ENCODE results near the gene AKAP9.
A peak's percentile ranks its signal among the peaks of the same experiment; 100 is the strongest.
"Not testable (repeated sequence)": the region's sequence is repeated elsewhere in the genome, so short reads cannot be mapped to it uniquely, and the experiment has no call there.

Gene AKAP9

GRCh38 chr7:91940572-91941341 lies at the start of gene AKAP9:
TSS of gene AKAP9 (plus strand) at chr7:91940862. CDS start at chr7:91941100, 238 bp downstream.
- peak; percentile 36 for DNase-seq

DNA sequence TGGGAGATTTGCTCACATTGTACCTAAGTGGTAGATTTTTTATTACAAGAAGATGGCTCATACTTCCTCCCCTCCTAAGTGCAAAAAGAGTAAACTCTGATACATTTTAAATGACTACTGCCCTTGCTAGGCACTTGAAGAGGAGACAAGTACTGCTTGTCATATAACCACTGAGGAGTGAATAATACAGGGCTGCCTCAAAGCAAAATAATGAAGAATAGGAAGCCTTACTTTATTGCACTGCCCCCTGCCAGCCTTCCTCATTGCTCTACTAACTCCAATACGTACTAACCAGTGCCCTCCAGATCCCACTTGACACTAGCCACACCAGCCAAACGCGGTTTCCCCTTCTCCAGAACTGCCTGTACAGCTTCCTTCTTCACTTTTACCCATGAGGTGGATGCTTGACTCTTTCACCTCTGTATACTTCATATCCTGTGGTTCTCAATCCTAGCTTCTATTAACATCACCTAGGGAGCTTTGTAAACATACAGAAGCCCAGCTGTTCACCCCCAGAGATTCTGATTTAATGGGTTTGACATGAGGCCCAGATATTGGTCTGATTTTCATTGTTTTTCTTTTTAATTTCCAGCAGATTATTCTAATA lies 48.5 kb upstream of the AKAP9 start:
- no peak for DNase-seq

DNA sequence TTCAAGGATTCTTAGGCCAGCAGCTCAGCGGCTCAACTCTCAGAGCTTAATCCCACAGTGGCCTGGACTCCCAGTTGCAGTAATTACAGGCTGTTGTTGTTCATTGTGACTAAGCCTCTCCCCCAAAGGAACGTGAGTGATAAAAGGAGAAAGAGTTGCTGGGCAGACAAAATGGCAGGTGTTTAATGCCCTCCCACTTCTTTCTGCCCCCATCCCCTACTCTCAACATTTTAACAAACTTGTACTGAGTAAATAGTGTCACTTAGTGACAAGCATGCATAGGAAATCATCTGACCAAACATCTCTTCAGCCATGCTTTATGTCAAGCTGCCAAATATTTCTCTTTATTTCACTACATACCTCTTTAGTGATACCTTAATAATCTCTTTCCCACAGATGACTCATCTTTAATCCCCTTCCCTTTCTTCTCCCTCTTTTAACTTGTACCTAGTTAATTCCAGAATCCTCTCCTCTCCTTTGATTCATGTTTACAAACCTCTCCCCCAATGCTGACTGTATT lies 47.8 kb upstream of the AKAP9 start:
- DNase-seq: no peak

DNA sequence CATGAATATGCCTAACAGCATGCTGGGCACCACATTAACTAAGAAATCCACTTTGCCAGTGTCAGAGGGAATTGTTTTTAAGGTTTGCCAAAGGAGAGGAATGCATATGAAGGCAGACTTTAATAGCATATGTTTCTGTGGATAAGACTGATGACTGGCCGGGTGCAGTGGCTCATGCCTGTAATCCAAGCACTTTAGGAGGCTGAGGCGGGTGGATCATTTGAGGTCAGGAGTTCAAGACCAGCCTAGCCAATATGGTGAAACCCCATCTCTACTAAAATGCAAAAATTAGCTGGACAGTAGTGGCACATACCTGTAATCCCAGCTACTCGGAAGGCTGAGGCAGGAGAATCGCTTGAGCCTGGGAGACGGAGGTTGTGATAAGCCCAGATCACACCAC lies 47.0 kb upstream of the AKAP9 start:
- DNase-seq: not testable (repeated sequence)

GRCh38 chr7:91894781-91895480 lies 45.7 kb upstream of the AKAP9 start:
- DNase-seq: no peak

GRCh38 chr7:91898240-91898992 lies 42.2 kb upstream of the AKAP9 start:
- no peak for DNase-seq

- DNase-seq: no peak
Measured at GRCh38 chr7:91899563-91899962, 41.1 kb upstream of the AKAP9 start.

DNA sequence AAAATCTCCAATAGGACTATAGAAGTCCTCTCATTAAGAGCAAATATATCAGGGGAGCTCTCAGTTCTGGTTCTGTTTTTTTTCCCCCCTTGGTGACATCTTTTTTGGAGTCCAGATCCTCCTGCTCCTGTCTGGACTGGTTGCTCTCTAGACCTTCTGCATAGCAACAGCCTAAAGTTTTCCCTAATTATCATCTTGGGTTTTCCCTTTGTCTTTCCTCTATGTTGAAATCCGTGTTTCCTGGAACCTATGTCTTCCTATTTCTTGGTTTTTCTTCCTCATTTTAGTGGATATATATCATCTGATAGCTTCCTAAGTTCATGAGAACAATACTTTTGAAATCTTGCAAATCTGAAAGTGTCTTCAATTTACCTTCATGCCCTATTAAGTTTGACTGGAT lies 30.5 kb upstream of the AKAP9 start:
- no peak for DNase-seq

DNA sequence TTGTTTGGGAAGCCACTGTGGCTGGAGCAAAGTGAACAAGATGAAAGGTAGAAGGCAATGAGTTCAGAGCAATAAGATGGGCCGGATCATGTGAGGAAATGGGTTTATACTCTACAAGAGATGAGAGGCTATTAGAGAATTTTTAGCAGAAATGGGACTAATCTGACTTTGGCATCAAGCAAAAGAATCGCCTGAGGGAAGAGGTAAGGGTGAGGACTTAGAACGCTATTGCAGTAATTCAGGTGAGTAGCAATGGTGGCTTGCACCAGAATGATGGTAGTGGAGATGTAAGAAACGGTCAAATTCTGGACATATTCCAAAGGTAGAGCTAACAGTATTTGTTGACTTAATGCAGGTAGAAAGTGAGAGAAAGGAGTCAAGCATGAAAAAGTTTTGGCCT lies 29.5 kb upstream of the AKAP9 start:
- no peak for DNase-seq

- DNase-seq: no peak
Measured at GRCh38 chr7:91912494-91912893, 28.2 kb upstream of the AKAP9 start.

DNA sequence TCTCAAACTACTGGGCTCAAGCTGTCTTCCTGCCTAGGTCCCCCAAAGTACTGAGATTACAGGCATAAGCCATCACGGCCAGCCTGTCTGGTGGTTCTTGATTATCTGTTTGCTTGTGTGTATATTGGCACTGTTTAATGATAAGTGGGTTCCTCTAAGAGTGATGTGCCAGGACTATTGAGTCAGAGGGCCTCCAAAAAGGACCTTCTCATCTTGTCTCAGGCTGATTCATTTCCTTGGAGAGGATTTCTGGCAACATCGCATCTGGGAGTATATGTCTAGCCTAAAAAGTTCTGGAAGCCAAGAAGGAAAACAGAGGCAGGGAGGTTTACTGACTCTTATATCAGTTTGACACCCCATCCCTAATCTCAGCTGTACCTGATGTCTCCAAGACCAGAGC lies 27.1 kb upstream of the AKAP9 start:
- DNase-seq: no peak

DNA sequence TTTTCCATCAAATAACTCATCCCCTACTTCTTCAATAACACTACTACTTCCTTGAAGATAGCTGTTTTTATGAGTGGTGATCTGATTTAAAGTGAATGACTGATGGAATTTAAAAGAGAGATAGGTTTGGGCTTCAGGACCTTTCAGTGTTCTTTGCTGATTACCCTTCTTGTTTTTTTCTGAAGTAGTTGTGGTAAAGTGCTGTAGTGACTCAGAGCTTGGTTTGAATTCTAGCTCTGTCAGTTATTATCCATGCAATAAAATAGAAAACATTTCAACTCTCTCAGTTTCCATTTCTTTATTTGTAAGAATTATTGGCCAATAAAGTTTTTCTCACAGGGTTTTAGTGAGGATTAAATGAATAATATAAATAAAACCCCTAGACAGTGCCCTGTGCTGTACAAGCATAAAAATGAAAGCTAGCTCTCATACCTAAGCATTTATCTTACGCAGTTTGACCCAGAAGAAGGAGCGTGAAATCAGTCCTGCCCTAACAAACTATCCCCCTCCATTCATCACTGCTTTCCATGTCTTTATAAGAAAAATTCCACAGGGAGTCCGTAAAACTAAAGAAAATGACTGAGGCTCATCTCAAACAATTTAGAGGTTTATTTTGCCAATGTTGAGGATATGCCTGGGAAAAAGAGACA lies 25.1 kb upstream of the AKAP9 start:
- DNase-seq: no peak

- no peak for DNase-seq
Measured at GRCh38 chr7:91916051-91916440, 24.6 kb upstream of the AKAP9 start.

GRCh38 chr7:91918356-91918755 lies 22.3 kb upstream of the AKAP9 start:
- DNase-seq: no peak

- DNase-seq: no peak
Measured at GRCh38 chr7:91922857-91923256, 17.8 kb upstream of the AKAP9 start.

GRCh38 chr7:91927912-91928311 lies 12.8 kb upstream of the AKAP9 start:
- no peak for DNase-seq

- DNase-seq: no peak
Measured at GRCh38 chr7:91929463-91929862, 11.2 kb upstream of the AKAP9 start.

GRCh38 chr7:91940171-91940570 lies 491 bp upstream of the AKAP9 start:
- no peak for DNase-seq

GRCh38 chr7:91941450-91941849 lies 788 bp downstream of the AKAP9 start:
- no peak for DNase-seq

- DNase-seq: no peak
Measured at GRCh38 chr7:91942312-91942711, 1.6 kb downstream of the AKAP9 start.

DNA sequence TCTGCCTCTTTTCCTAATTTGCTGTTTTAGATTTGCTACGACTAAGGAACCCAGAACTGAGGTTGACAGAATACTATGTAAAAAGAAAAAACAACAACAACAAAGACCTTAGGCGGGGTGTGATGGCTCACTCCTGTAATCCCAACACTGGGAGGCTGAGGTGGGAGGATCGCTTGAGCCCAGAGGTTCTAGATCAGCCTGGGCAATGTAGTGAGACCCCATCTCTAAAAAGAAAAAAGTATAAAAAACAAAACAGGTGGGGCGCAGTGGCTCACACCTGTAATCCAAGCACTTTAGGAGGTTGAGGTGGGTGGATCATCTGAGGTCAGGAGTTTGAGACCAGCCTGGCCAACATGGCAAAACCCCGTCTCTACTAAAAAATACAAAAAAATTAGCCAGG lies 4.3 kb downstream of the AKAP9 start:
- not testable (repeated sequence) for DNase-seq

DNA sequence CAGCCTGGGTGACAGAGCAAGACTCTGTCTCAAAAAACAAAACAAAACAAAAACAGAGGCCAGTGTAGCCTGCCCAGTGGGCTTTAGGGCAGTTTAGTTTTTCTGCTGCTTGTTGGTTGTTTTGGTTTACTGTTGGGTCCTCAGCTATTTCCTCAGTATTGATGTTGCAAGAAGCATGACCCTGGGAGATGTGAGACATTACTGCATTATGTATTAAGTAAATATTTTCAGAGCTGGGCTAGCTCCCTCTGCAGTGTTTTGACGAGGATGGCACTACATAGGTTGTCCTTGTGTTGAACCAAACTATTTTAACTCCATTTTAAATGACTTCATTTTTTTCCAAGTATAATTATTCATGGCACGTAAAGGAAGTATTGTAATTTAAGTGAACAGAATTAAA lies 4.8 kb downstream of the AKAP9 start:
- DNase-seq: no peak

- DNase-seq: no peak
Measured at GRCh38 chr7:91946549-91946948, 5.9 kb downstream of the AKAP9 start.
